Right atrium auricular region (tissue), 2 donors: ENCODE measurements around the gene PILRA. TPM values are rescaled to one million over a fixed set of nuclear protein-coding genes. Genes with fewer than 3 reads are reported as not detected.

Experiments
- DNase-seq: peaks from one replicate; pipeline ENCODE4 v3.0.0-alpha.2; 2019; ENCODE audit warnings: low spot score
- H3K27ac ChIP-seq, 2 donors: fragments of 200-600 bp; sonication (generic); 1 replicate in 1 of 2; 2 replicates in 1 of 2; pipeline ENCODE4 v1.5.1; 2016 to 2019
- H3K27me3 ChIP-seq, 2 donors: fragments of 200-600 bp; sonication (generic); one replicate each; pipeline versions ENCODE4 v1.5.1 to v1.6.0; 2017 to 2019
- H3K36me3 ChIP-seq: fragments of 200-600 bp; sonication (generic); one replicate; pipeline ENCODE4 v1.5.1; 2016
- H3K4me1 ChIP-seq, 2 donors: fragments of 200-600 bp; sonication (generic); one replicate each; pipeline versions ENCODE4 v1.5.1 to v1.6.0; 2017 to 2019
- H3K4me3 ChIP-seq, 2 donors: fragments of 200-600 bp; sonication (generic); 1 replicate in 1 of 2; 2 replicates in 1 of 2; pipeline ENCODE4 v1.5.1; 2017 to 2019; ENCODE audit warnings: mild to moderate bottlenecking in 1 of 2, moderate library complexity in 1 of 2
- H3K9me3 ChIP-seq, 2 donors: fragments of 200-600 bp; sonication (generic); one replicate each; pipeline ENCODE4 v1.5.1; 2019
- CTCF ChIP-seq, 2 donors: fragments of 200-600 bp; sonication (generic); IDR thresholded peaks; one replicate each; pipeline ENCODE4 v1.5.1; 2019; ENCODE audit warnings: antibody characterized with exemption in 2 of 2
- total RNA-seq, 2 donors: library from RNA; depleted of rRNA; stranded (reverse); fragments of >200 nt; gene quantifications; one replicate each; pipeline ENCODE4 v1.1.0, GENCODE V29; 2016

The PILRA gene
- total RNA-seq, 2 donors from 2014 or later: 2.6 to 6.2 TPM

- no peak overlapping the region for H3K4me3 ChIP-seq
- H3K4me1 ChIP-seq: no peaks in the 10 kb centered on the region
- TF ChIP-seq CTCF (IDR thresholded peaks at IDR 0.05): no peak
- H3K9me3 ChIP-seq: no peaks in the 10 kb centered on the region
- H3K27me3 ChIP-seq: no peaks in the 10 kb centered on the region
- no peak overlapping the region for H3K27ac ChIP-seq
- H3K36me3 ChIP-seq: no peaks in the 10 kb centered on the region
- DNase-seq: no peak
Observed at GRCh38 chr7:100419660-100420226, 46.5 kb downstream of the PILRA start.

- Histone ChIP-seq H3K36me3 (no peaks in the 10 kb centered on the region), H3K27me3 (no peaks in the 10 kb centered on the region), H3K4me3 (no peak overlapping the region), H3K9me3 (no peaks in the 10 kb centered on the region), H3K27ac (no peak overlapping the region), H3K4me1 (peaks cover 0 to 6% of the 10 kb centered on the region in 2 donors)
- DNase-seq: no peak
- no peak for TF ChIP-seq CTCF (IDR thresholded peaks at IDR 0.05)
Observed at GRCh38 chr7:100423315-100423714, 50.0 kb downstream of the PILRA start.

GRCh38 chr7:100425347-100425746 lies 52.1 kb downstream of the PILRA start:
- no peaks in the 10 kb centered on the region for H3K9me3 ChIP-seq
- no peaks in the 10 kb centered on the region for H3K27me3 ChIP-seq
- no peaks in the 10 kb centered on the region for H3K36me3 ChIP-seq
- no peak for TF ChIP-seq CTCF (IDR thresholded peaks at IDR 0.05)
- no peak overlapping the region for H3K27ac ChIP-seq
- H3K4me1 ChIP-seq: peaks cover 0 to 9% of the 10 kb centered on the region in 2 donors
- no peak for DNase-seq
- no peak overlapping the region for H3K4me3 ChIP-seq

- peaks cover 0 to 21% of the 10 kb centered on the region in 2 donors for H3K4me1 ChIP-seq
- no peaks in the 10 kb centered on the region for H3K36me3 ChIP-seq
- H3K4me3 ChIP-seq: no peak overlapping the region
- H3K27ac ChIP-seq: no peak overlapping the region
- DNase-seq: no peak
- no peak for TF ChIP-seq CTCF (IDR thresholded peaks at IDR 0.05)
- H3K27me3 ChIP-seq: no peaks in the 10 kb centered on the region
- no peaks in the 10 kb centered on the region for H3K9me3 ChIP-seq
Observed at GRCh38 chr7:100426516-100426915, 53.2 kb downstream of the PILRA start.

- H3K36me3 ChIP-seq: peaks cover under 1% of the 10 kb centered on the region
- no peaks in the 10 kb centered on the region for H3K9me3 ChIP-seq
- H3K27me3 ChIP-seq: no peaks in the 10 kb centered on the region
- H3K4me1 ChIP-seq: peaks cover 0 to 32% of the 10 kb centered on the region in 2 donors
- no peak for TF ChIP-seq CTCF (IDR thresholded peaks at IDR 0.05)
- peak overlapping the region; percentile 95 to 98 for H3K27ac ChIP-seq
- peak overlapping the region in 1 of 2 donors; percentile 89 for H3K4me3 ChIP-seq
- no peak for DNase-seq
Observed at GRCh38 chr7:100427762-100428198, 54.5 kb downstream of the PILRA start.
